ENCODE results near the gene SLC5A1. TPM values are rescaled to one million over a fixed set of nuclear protein-coding genes. Genes with fewer than 3 reads are reported as not detected.

SLC5A1 gene
- total RNA-seq (10 to 100 TPM in 3 of 7 donors, 1 to 10 TPM in 3, under 1 TPM in 1; 0.95 to 12.9 (median 7.1) TPM), polyA plus RNA-seq (under 1 TPM; 0.24 to 0.70 (median 0.54) TPM)
- long read RNA-seq, donor 1: 0 reads
- long read RNA-seq, donor 2: 0 reads

- no peaks in the 10 kb centered on the region for H3K36me3 ChIP-seq
- intact Hi-C loops (cut with DNase I; ENCODE audit: low total_unique reads): no loop called here
- DNase-seq: no peak
- no peaks in the 10 kb centered on the region for H3K9me3 ChIP-seq
- no peaks in the 10 kb centered on the region for H3K4me1 ChIP-seq
- TF ChIP-seq CTCF (IDR thresholded peaks at IDR 0.05 in 8 of 11, conservative IDR thresholded peaks at IDR 0.05 in 3 of 11) (no peak), POLR2A (IDR thresholded peaks at IDR 0.05) (no peak), POLR2AphosphoS5 (IDR thresholded peaks at IDR 0.05) (no peak)
- H3K27me3 ChIP-seq (replicated peaks in 1 of 7): peaks cover 0 to 53% (median 8%) of the 10 kb centered on the region in 7 donors
- H3K27ac ChIP-seq: no peak within 1 kb of the TSS
- WGBS, 5 donors: 28 to 63% (median 47%) methylated on average over 5 to 21 of the region's 21 CpGs
- H3K4me3 ChIP-seq: no peak within 1 kb of the TSS
These were observed at the start of gene SLC5A1 for GRCh38 chr22:32042924-32043323. SLC5A1 (plus strand) TSS chr22:32043261; CDS start chr22:32043282, 21 bp downstream.

GRCh38 chr22:31995046-31995445, 48.0 kb upstream of the SLC5A1 start:
- no peaks in the 10 kb centered on the region for H3K36me3 ChIP-seq

GRCh38 chr22:31995807-31996206, 47.3 kb upstream of the SLC5A1 start:
- H3K27me3 ChIP-seq (replicated peaks in 1 of 7): peaks cover 0 to 22% (median 0%) of the 10 kb centered on the region in 7 donors
- no peaks in the 10 kb centered on the region for H3K9me3 ChIP-seq
- TF ChIP-seq CTCF (IDR thresholded peaks at IDR 0.05 in 8 of 11, conservative IDR thresholded peaks at IDR 0.05 in 3 of 11) (no peak), POLR2AphosphoS5 (IDR thresholded peaks at IDR 0.05) (no peak), POLR2A (IDR thresholded peaks at IDR 0.05) (no peak)
- intact Hi-C loops (cut with DNase I; ENCODE audit: low total_unique reads): no loop called here
- H3K4me1 ChIP-seq: no peaks in the 10 kb centered on the region
- 41 to 62% (median 56%) methylated on average over 3 of the region's 3 CpGs for WGBS, 5 donors
- no peak for DNase-seq
- H3K4me3 ChIP-seq: no peak overlapping the region
- no peaks in the 10 kb centered on the region for H3K36me3 ChIP-seq
- no peak overlapping the region for H3K27ac ChIP-seq

More at GRCh38 chr22:31995046-31995445, 48.0 kb upstream of the SLC5A1 start:
- WGBS, 5 donors: 65 to 89% (median 82%) methylated on average over 3 of the region's 3 CpGs
- no peaks in the 10 kb centered on the region for H3K9me3 ChIP-seq
- TF ChIP-seq CTCF (IDR thresholded peaks at IDR 0.05 in 8 of 11, conservative IDR thresholded peaks at IDR 0.05 in 3 of 11) (no peak), POLR2AphosphoS5 (IDR thresholded peaks at IDR 0.05) (no peak)
- no peak for DNase-seq
- H3K27me3 ChIP-seq (replicated peaks in 1 of 7): peaks cover 0 to 30% (median 0%) of the 10 kb centered on the region in 7 donors
- H3K27ac ChIP-seq: no peak overlapping the region
- no peak overlapping the region for H3K4me3 ChIP-seq
- intact Hi-C loops (cut with DNase I; ENCODE audit: low total_unique reads): no loop called here
- H3K4me1 ChIP-seq: no peaks in the 10 kb centered on the region

- no peaks in the 10 kb centered on the region for H3K9me3 ChIP-seq
- intact Hi-C loops (cut with DNase I; ENCODE audit: low total_unique reads): no loop called here
- 82 to 90% (median 86%) methylated on average over 3 of the region's 3 CpGs for WGBS, 5 donors
- H3K27me3 ChIP-seq (replicated peaks in 1 of 7): peaks cover 0 to 20% (median 0%) of the 10 kb centered on the region in 7 donors
- no peak overlapping the region for H3K4me3 ChIP-seq
- no peak overlapping the region for H3K27ac ChIP-seq
- TF ChIP-seq POLR2A (IDR thresholded peaks at IDR 0.05): no peak
- no peak for TF ChIP-seq CTCF (IDR thresholded peaks at IDR 0.05 in 8 of 11, conservative IDR thresholded peaks at IDR 0.05 in 3 of 11)
- no peak for TF ChIP-seq POLR2AphosphoS5 (IDR thresholded peaks at IDR 0.05)
- H3K36me3 ChIP-seq: no peaks in the 10 kb centered on the region
- DNase-seq: no peak
- no peaks in the 10 kb centered on the region for H3K4me1 ChIP-seq
These were observed 44.2 kb upstream of the SLC5A1 start for GRCh38 chr22:31998784-31999385.

All from spleen (tissue), 13 donors.